ENCODE data around the gene PPP1R9B. TPM values are rescaled to one million over a fixed set of nuclear protein-coding genes. Genes with fewer than 3 reads are reported as not detected.

Gene PPP1R9B
- total and polyA plus RNA-seq, 2 donors (not counting 1 experiment from before 2014, with no cell fraction given) = 80.7 to 220 TPM

DNA sequence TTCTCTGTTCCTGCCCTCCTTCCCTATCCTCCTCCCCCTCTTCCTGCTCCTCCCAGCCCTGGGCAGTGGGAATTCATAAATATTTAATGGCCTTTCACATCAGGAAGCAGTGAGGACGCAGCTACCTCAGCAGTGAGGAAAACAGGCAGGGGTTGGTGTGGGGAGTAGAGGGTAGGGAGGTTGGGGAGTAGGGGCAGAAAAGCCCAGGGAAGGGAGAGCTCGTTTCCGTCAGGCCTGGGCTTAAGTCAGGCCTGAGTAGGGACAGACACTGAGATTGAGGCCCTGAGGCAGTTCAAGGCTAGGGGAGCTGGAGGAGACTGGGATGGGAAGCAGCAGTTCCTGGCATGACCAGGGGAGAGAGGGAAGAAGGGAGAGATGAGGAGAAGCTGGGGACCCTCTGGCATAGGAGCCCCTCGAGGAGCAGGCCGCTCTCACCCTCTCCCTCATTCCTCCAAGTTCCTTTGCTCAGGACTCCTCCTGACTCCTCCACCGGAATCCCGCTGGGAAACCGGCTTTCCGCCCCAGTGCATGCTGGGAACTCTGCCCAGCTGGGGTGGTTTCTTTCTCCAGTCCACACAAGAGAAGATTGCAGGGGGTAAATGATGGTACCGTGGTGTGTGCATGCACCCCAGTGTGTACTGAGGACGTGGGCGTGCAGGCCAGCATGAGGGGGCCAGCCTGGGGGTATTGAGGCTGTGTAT, 26.7 kb downstream of the PPP1R9B start:
- Histone ChIP-seq H3K36me3 (replicated peaks in 1 of 2; ENCODE audit: control extremely low read depth in 1 of 2, control insufficient read depth in 1 of 2, extremely low read depth in 1 of 2, insufficient read depth in 2 of 2, low read length in 1 of 2) (no peaks in the 10 kb centered on the region), H2AFZ (ENCODE audit: insufficient read depth, low read depth, low read length, poor library complexity, severe bottlenecking) (no peak overlapping the region), H3K27me3 (replicated peaks in 1 of 4; ENCODE audit: control extremely low read depth in 1 of 4, control insufficient read depth in 3 of 4, insufficient read depth in 4 of 4, low read length in 3 of 4) (peaks cover 0 to 23% (median 6%) of the 10 kb centered on the region in 4 experiments), H3K4me3 (ENCODE audit: control extremely low read depth in 1 of 5, extremely low read depth in 1 of 5, insufficient read depth in 1 of 5, low read depth in 2 of 5, low read length in 4 of 5) (no peak overlapping the region), H3K9me3 (ENCODE audit: control extremely low read depth in 1 of 3, control insufficient read depth in 2 of 3, insufficient read depth in 1 of 3, low read length in 2 of 3) (peaks cover 0 to 8% (median 0%) of the 10 kb centered on the region in 3 donors), H3K4me2 (replicated peaks; ENCODE audit: low read depth, low read length, poor library complexity, severe bottlenecking) (no peak overlapping the region), H3K79me2 (ENCODE audit: control insufficient read depth, insufficient read depth, low read length) (no peaks in the 10 kb centered on the region), H3K4me1 (ENCODE audit: control insufficient read depth in 2 of 2, insufficient read depth in 2 of 2, low read length in 2 of 2) (peaks cover 12 to 13% of the 10 kb centered on the region in 2 donors), H4K20me1 (ENCODE audit: control insufficient read depth, insufficient read depth, low read length, poor library complexity, severe bottlenecking) (no peaks in the 10 kb centered on the region), H3K27ac (ENCODE audit: low read length in 2 of 2) (no peak overlapping the region), H3K9ac (ENCODE audit: low read length) (no peak overlapping the region)
- Mint-ChIP-seq H3K4me1 (peaks cover 9% of the 10 kb centered on the region), H3K9me3 (ENCODE audit: insufficient read depth) (no peaks in the 10 kb centered on the region), H3K4me3 (no peak overlapping the region), H3K27me3 (peaks cover 24% of the 10 kb centered on the region), H3K27ac (no peak overlapping the region)
- ChIA-PET POLR2A (no interaction called here), CTCF (interaction anchor here (0.8 to 1.5 kb wide), 3 partner anchors 15 to 76 kb away, joined by 3 to 7 read pairs (median 3); no protein-coding TSS in a partner anchor)
- no peak for TF ChIP-seq EZH2 (IDR thresholded peaks at IDR 0.05; ENCODE audit: borderline replicate concordance, insufficient read depth, low read depth, low read length, poor library complexity, severe bottlenecking)
- TF ChIP-seq, protein P1, sequence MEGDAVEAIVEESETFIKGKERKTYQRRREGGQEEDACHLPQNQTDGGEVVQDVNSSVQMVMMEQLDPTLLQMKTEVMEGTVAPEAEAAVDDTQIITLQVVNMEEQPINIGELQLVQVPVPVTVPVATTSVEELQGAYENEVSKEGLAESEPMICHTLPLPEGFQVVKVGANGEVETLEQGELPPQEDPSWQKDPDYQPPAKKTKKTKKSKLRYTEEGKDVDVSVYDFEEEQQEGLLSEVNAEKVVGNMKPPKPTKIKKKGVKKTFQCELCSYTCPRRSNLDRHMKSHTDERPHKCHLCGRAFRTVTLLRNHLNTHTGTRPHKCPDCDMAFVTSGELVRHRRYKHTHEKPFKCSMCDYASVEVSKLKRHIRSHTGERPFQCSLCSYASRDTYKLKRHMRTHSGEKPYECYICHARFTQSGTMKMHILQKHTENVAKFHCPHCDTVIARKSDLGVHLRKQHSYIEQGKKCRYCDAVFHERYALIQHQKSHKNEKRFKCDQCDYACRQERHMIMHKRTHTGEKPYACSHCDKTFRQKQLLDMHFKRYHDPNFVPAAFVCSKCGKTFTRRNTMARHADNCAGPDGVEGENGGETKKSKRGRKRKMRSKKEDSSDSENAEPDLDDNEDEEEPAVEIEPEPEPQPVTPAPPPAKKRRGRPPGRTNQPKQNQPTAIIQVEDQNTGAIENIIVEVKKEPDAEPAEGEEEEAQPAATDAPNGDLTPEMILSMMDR (IDR thresholded peaks at IDR 0.05) = no peak
- DNase-seq = no peak
- 81% methylated on average over 6 of the region's 12 CpGs for WGBS (ENCODE audit: insufficient coverage)
- no peak for ATAC-seq (ENCODE audit: low read depth)
- intact Hi-C loops (cut with micrococcal nuclease) = no loop called here

DNA sequence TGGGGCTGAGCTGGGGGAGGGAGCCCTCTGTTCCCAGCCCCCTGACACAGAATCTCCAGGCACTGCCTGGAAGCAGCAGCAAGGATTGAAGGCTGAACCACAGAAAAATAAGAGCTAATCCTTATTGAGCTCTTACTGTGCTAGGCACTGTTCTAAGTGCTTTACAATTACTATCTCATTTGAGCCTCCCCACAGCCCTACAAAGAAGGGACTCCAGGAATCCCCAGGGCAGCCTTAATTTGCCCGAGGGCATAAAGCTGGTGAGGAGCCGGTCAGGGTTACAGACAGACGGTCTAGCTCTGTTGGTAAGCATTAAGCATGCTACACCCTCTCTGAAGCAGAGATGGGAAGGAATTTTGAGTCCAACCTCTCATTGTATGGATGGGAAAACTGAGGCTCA, 27.5 kb downstream of the PPP1R9B start:
- Histone ChIP-seq H4K20me1 (ENCODE audit: control insufficient read depth, insufficient read depth, low read length, poor library complexity, severe bottlenecking) (no peaks in the 10 kb centered on the region), H3K4me3 (ENCODE audit: control extremely low read depth in 1 of 5, extremely low read depth in 1 of 5, insufficient read depth in 1 of 5, low read depth in 2 of 5, low read length in 4 of 5) (no peak overlapping the region), H3K4me1 (ENCODE audit: control insufficient read depth in 2 of 2, insufficient read depth in 2 of 2, low read length in 2 of 2) (peaks cover 5% of the 10 kb centered on the region in 2 donors), H3K79me2 (ENCODE audit: control insufficient read depth, insufficient read depth, low read length) (no peaks in the 10 kb centered on the region), H3K9me3 (ENCODE audit: control extremely low read depth in 1 of 3, control insufficient read depth in 2 of 3, insufficient read depth in 1 of 3, low read length in 2 of 3) (peaks cover 0 to 1% (median 0%) of the 10 kb centered on the region in 3 donors), H3K27me3 (replicated peaks in 1 of 4; ENCODE audit: control extremely low read depth in 1 of 4, control insufficient read depth in 3 of 4, insufficient read depth in 4 of 4, low read length in 3 of 4) (peaks cover 0 to 21% (median 3%) of the 10 kb centered on the region in 4 experiments), H3K27ac (ENCODE audit: low read length in 2 of 2) (no peak overlapping the region), H2AFZ (ENCODE audit: insufficient read depth, low read depth, low read length, poor library complexity, severe bottlenecking) (no peak overlapping the region), H3K36me3 (replicated peaks in 1 of 2; ENCODE audit: control extremely low read depth in 1 of 2, control insufficient read depth in 1 of 2, extremely low read depth in 1 of 2, insufficient read depth in 2 of 2, low read length in 1 of 2) (no peaks in the 10 kb centered on the region), H3K9ac (ENCODE audit: low read length) (no peak overlapping the region), H3K4me2 (replicated peaks; ENCODE audit: low read depth, low read length, poor library complexity, severe bottlenecking) (no peak overlapping the region)
- H3K27ac Mint-ChIP-seq = no peak overlapping the region
- H3K4me1 Mint-ChIP-seq = peaks cover 5% of the 10 kb centered on the region
- ChIA-PET POLR2A (no interaction called here), CTCF (interaction anchor here (0.6 to 1.6 kb wide), 5 partner anchors 9 to 744 kb away, joined by 3 to 7 read pairs (median 4); partner anchors contain the start of gene TOB1)
- TF ChIP-seq EZH2 (IDR thresholded peaks at IDR 0.05; ENCODE audit: borderline replicate concordance, insufficient read depth, low read depth, low read length, poor library complexity, severe bottlenecking) = no peak
- TF ChIP-seq, protein P1 (IDR thresholded peaks at IDR 0.05) = no peak
- H3K27me3 Mint-ChIP-seq = peaks cover 26% of the 10 kb centered on the region
- 100% methylated on average over 2 of the region's 3 CpGs for WGBS (ENCODE audit: insufficient coverage)
- H3K4me3 Mint-ChIP-seq = no peak overlapping the region
- DNase-seq (no peak), ATAC-seq (ENCODE audit: low read depth) (no peak)
- intact Hi-C loops (cut with micrococcal nuclease) = no loop called here
- no peaks in the 10 kb centered on the region for H3K9me3 Mint-ChIP-seq (ENCODE audit: insufficient read depth)
